Spleen (tissue), 11 donors: ENCODE measurements around the gene TAF8. TPM values are rescaled to one million over a fixed set of nuclear protein-coding genes. Genes with fewer than 3 reads are reported as not detected.
"Not testable (repeated sequence)": the region's sequence is repeated elsewhere in the genome, so short reads cannot be mapped to it uniquely, and the experiment has no call there.

Experiments
- DNase-seq: peaks from one replicate; pipeline ENCODE4 v3.0.0-alpha.2; 2020
- H3K27ac ChIP-seq, 8 donors: fragments of 200-600 bp; sonication (generic) in 7 of 8; 1 replicate in 4 of 8; 2 replicates in 4 of 8; pipeline versions ENCODE4 v1.5.0 to v1.8.0; 2016 to 2021; ENCODE audit warnings: inconsistent platforms in 4 of 8, mild to moderate bottlenecking in 4 of 8, moderate library complexity in 1 of 8
- H3K27me3 ChIP-seq, 7 donors: fragments of 200-600 bp; sonication (generic) in 6 of 7; replicated peaks in 1 of 7; 1 replicate in 4 of 7; 2 replicates in 3 of 7; pipeline versions ENCODE4 v1.5.0 to v1.8.0; 2016 to 2021; ENCODE audit warnings: inconsistent platforms in 3 of 7, mild to moderate bottlenecking in 1 of 7
- H3K36me3 ChIP-seq, 6 donors: fragments of 200-600 bp; sonication (generic) in 5 of 6; 1 replicate in 4 of 6; 2 replicates in 2 of 6; pipeline versions ENCODE4 v1.5.0 to v1.8.0; 2016 to 2021; ENCODE audit warnings: inconsistent platforms in 2 of 6
- H3K4me1 ChIP-seq, 6 donors: fragments of 200-600 bp; sonication (generic) in 5 of 6; 1 replicate in 3 of 6; 2 replicates in 3 of 6; pipeline versions ENCODE4 v1.5.0 to v1.8.0; 2016 to 2021; ENCODE audit warnings: inconsistent platforms in 3 of 6
- H3K4me3 ChIP-seq, 8 donors: fragments of 200-600 bp; sonication (generic) in 7 of 8; 1 replicate in 4 of 8; 2 replicates in 4 of 8; pipeline versions ENCODE4 v1.5.0 to v1.8.0; 2016 to 2021; ENCODE audit warnings: inconsistent platforms in 4 of 8, mild to moderate bottlenecking in 4 of 8, moderate library complexity in 2 of 8
- H3K9me3 ChIP-seq, 8 donors: fragments of 200-600 bp; sonication (generic) in 7 of 8; 1 replicate in 4 of 8; 2 replicates in 4 of 8; pipeline versions ENCODE4 v1.5.0 to v1.8.0; 2016 to 2021; ENCODE audit warnings: inconsistent platforms in 4 of 8
- CTCF ChIP-seq, 11 experiments: fragments of 200-600 bp in 7 of 11; fragments of 450-650 bp in 4 of 11; sonication (generic) in 4 of 11; IDR thresholded peaks in 8 of 11; conservative IDR thresholded peaks in 3 of 11; 1 replicate in 7 of 11; 2 replicates in 4 of 11; pipeline versions ENCODE4 v1.4.0 to v1.8.0; 2016 to 2021; ENCODE audit warnings: antibody characterized with exemption in 11 of 11, inconsistent platforms in 4 of 11, mild to moderate bottlenecking in 1 of 11
- POLR2A ChIP-seq, 3 donors: fragments of 450-650 bp; IDR thresholded peaks; one replicate each; pipeline ENCODE4 v1.5.1; 2017; ENCODE audit warnings: antibody characterized with exemption in 3 of 3, mild to moderate bottlenecking in 1 of 3
- POLR2AphosphoS5 ChIP-seq, 3 donors: sonication (generic); formaldehyde crosslinking; IDR thresholded peaks; one replicate each; pipeline ENCODE4 v1.5.1; 2017; ENCODE audit warnings: antibody characterized with exemption in 3 of 3
- WGBS, 5 donors: extraction: QIAGEN DNeasy Blood & Tissue Kit in 3 of 5; methylation state at CpG; one replicate each; pipeline versions ENCODE4 v1.1.5 to v1.1.7; 2013 to 2018; 5-methylcytosine and 5-hydroxymethylcytosine counted together
- intact Hi-C: fragments of 100-400 bp; cut with DNase I; formaldehyde crosslinking; loops from one replicate; pipeline ENCODE4 v1.15.0; 2023; ENCODE audit warnings: low total_unique reads
- polyA plus RNA-seq, 3 donors: library from polyadenylated mRNA; stranded (reverse); fragments of 200-250 nt; gene quantifications; one replicate each; pipeline ENCODE4 v1.2.1, GENCODE V29; 2013
- total RNA-seq, 7 donors: library from RNA; depleted of rRNA in 3 of 7; stranded (reverse); fragments of >200 nt in 3 of 7; fragmentation: NEBNext Ultra II Directional in 4 of 7; extraction: Animal tissue kit (Norgen Biotek cat#: 25700) in 4 of 7; gene quantifications; one replicate each; pipeline versions ENCODE4 v1.1.0 to v1.2.1, GENCODE V29; 2016 to 2021
- donor health status: healthy with polysubstance abuse.
- donor health status: DM: no; HTN: no; CAD: no; lungs with moderate emphysema.
- donor health status: DM: no; HTN: no; CAD: no.
- donor health status: Bipolar disorder and iron deficiency.
- donor health status: healthy.
- donor health status: DM: no; HTN: no; CAD: no.
- donor health status: DM: yes; HTN: yes; CAD: no.

Gene TAF8
- total and polyA plus RNA-seq, 10 donors = 8.2 to 56.3 (median 35.4) TPM

- peak; percentile 39 for DNase-seq
- Histone ChIP-seq H3K27me3 (no peaks in the 10 kb centered on the region), H3K4me3 (peak overlapping the region in 1 of 8 donors; percentile 30), H3K27ac (peak overlapping the region in 4 of 8 donors; percentile 72 to 93 (median 80)), H3K4me1 (peaks cover 53 to 100% (median 91%) of the 10 kb centered on the region in 6 donors), H3K36me3 (peaks cover 0 to 100% (median 7%) of the 10 kb centered on the region in 6 donors), H3K9me3 (no peaks in the 10 kb centered on the region)
- WGBS, 5 donors = 90 to 96% (median 93%) methylated on average over 3 of the region's 3 CpGs
- TF ChIP-seq POLR2A (IDR thresholded peaks at IDR 0.05) (no peak), POLR2AphosphoS5 (IDR thresholded peaks at IDR 0.05) (no peak), CTCF (IDR thresholded peaks at IDR 0.05 in 8 of 11, conservative IDR thresholded peaks at IDR 0.05 in 3 of 11) (no peak)
- intact Hi-C loops = no loop called here
These were observed 20.4 kb upstream of the TAF8 start for GRCh38 chr6:42029881-42030280.

- peak; percentile 72 for DNase-seq
- H3K27me3 ChIP-seq = no peaks in the 10 kb centered on the region
- peak overlapping the region in 2 of 8 donors; percentile 12 to 30 for H3K4me3 ChIP-seq
- peak overlapping the region in 6 of 8 donors; percentile 4 to 93 (median 55) for H3K27ac ChIP-seq
- H3K36me3 ChIP-seq = peaks cover 0 to 96% (median 7%) of the 10 kb centered on the region in 6 donors
- peak in 2 of 3 donors; percentile 23 to 76 for TF ChIP-seq POLR2AphosphoS5 (IDR thresholded peaks at IDR 0.05)
- no peak for TF ChIP-seq CTCF (IDR thresholded peaks at IDR 0.05 in 8 of 11, conservative IDR thresholded peaks at IDR 0.05 in 3 of 11)
- intact Hi-C loops = no loop called here
- no peaks in the 10 kb centered on the region for H3K9me3 ChIP-seq
- 38 to 53% (median 48%) methylated on average over 13 to 14 of the region's 14 CpGs for WGBS, 5 donors
- peaks cover 48 to 100% (median 90%) of the 10 kb centered on the region in 6 donors for H3K4me1 ChIP-seq
These were observed 19.5 kb upstream of the TAF8 start for GRCh38 chr6:42030585-42031506.

DNA sequence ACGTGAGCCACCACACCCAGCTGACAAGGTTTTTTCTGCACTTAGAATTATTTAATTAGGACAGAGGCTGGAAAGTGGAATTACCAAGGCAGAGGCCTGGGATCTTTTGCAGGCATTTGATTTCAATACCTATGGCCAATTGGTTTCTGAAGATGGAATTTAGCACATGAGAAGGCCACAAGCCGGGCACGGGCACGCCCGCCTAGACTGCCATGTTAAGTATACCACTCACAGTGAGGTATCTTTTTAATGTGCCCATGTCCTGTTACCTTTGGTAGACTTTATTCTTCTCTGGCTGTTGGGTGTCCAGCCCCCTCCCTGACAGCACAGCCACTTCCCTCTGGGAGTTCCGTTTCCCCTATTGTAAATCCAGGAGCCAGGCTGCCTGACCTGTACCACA is 18.0 kb upstream of the TAF8 start:
- peak; percentile 46 for DNase-seq
- intact Hi-C loops = no loop called here
- Histone ChIP-seq H3K27me3 (no peaks in the 10 kb centered on the region), H3K27ac (peak overlapping the region in 2 of 8 donors; percentile 26 to 93), H3K36me3 (peaks cover 0 to 93% (median 12%) of the 10 kb centered on the region in 6 donors), H3K4me1 (peaks cover 41 to 100% (median 89%) of the 10 kb centered on the region in 6 donors), H3K9me3 (no peaks in the 10 kb centered on the region), H3K4me3 (no peak overlapping the region)
- 75 to 87% (median 80%) methylated on average over 6 of the region's 6 CpGs for WGBS, 5 donors
- no peak for TF ChIP-seq CTCF (IDR thresholded peaks at IDR 0.05 in 8 of 11, conservative IDR thresholded peaks at IDR 0.05 in 3 of 11)
- TF ChIP-seq POLR2A (IDR thresholded peaks at IDR 0.05) = no peak
- no peak for TF ChIP-seq POLR2AphosphoS5 (IDR thresholded peaks at IDR 0.05)

DNA sequence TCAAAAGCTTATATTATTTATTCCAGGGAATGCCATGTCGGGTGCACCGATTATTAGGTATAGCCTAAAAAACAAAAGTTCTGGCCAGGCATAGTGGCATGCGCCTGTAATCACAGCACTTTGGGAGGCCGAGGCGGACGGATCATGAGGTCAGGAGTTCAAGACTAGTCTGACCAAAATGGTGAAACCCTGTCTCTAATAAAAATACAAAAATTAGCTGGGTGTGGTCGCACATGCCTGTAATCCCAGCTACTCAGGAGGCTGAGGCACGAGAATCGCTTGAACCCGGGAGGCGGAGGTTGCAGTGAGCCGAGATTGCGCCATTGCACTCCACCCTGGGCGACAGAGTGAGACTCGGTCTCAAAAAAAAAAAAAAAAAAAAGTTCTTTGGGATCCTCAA is 12.7 kb upstream of the TAF8 start:
- peaks cover 0 to 86% (median 9%) of the 10 kb centered on the region in 6 donors for H3K36me3 ChIP-seq
- H3K9me3 ChIP-seq, H3K4me3 ChIP-seq, intact Hi-C loops, H3K27ac ChIP-seq, H3K27me3 ChIP-seq: not testable (repeated sequence)
- H3K4me1 ChIP-seq = peaks cover 40 to 100% (median 89%) of the 10 kb centered on the region in 6 donors
- DNase-seq = peak; percentile 7
- WGBS, 5 donors = 87 to 96% (median 91%) methylated on average over 15 of the region's 15 CpGs
